Transverse colon (tissue), 4 donors: ENCODE results near the gene ALDH3A2.

Experiments
- CTCF ChIP-seq, 5 experiments: fragments of 200-600 bp in 3 of 5; fragments of 450-650 bp in 2 of 5; sonication (generic) in 3 of 5; IDR thresholded peaks; 1 replicate in 2 of 5; 2 replicates in 3 of 5; pipeline ENCODE4 v1.5.1; 2016 to 2017; ENCODE audit warnings: antibody characterized with exemption in 5 of 5, inconsistent platforms in 3 of 5, mild to moderate bottlenecking in 2 of 5, moderate library complexity in 1 of 5
- POLR2AphosphoS5 ChIP-seq, 3 donors: sonication (generic); formaldehyde crosslinking; IDR thresholded peaks; one replicate each; pipeline ENCODE4 v1.6.1; 2016; ENCODE audit warnings: antibody characterized with exemption in 3 of 3

- no peak for TF ChIP-seq CTCF (IDR thresholded peaks at IDR 0.05)
- TF ChIP-seq POLR2AphosphoS5 (IDR thresholded peaks at IDR 0.05): no peak
Measured at GRCh38 chr17:19613979-19614378, 34.6 kb upstream of the ALDH3A2 start.
